Islet of Langerhans (tissue), 1 donor: ENCODE data around the gene MSANTD3.
A peak's percentile ranks its signal among the peaks of the same experiment; 100 is the strongest.
"Not testable (repeated sequence)": the region's sequence is repeated elsewhere in the genome, so short reads cannot be mapped to it uniquely, and the experiment has no call there.

ENCODE experiments used
- FAIRE-seq: peaks from one replicate; lab custom pipeline; 2011; peaks lifted over from hg19 to GRCh38; lab: Jason Lieb, UNC

The MSANTD3 gene

GRCh38 chr9:100430286-100430940 is 3.5 kb downstream of the MSANTD3 start:
- FAIRE-seq, result no peak

GRCh38 chr9:100431886-100432285 is 4.9 kb downstream of the MSANTD3 start:
- no peak for FAIRE-seq

GRCh38 chr9:100432736-100433135 is 5.8 kb downstream of the MSANTD3 start:
- FAIRE-seq, result no peak

- no peak for FAIRE-seq
These were observed 9.6 kb downstream of the MSANTD3 start for GRCh38 chr9:100436571-100436970.

DNA sequence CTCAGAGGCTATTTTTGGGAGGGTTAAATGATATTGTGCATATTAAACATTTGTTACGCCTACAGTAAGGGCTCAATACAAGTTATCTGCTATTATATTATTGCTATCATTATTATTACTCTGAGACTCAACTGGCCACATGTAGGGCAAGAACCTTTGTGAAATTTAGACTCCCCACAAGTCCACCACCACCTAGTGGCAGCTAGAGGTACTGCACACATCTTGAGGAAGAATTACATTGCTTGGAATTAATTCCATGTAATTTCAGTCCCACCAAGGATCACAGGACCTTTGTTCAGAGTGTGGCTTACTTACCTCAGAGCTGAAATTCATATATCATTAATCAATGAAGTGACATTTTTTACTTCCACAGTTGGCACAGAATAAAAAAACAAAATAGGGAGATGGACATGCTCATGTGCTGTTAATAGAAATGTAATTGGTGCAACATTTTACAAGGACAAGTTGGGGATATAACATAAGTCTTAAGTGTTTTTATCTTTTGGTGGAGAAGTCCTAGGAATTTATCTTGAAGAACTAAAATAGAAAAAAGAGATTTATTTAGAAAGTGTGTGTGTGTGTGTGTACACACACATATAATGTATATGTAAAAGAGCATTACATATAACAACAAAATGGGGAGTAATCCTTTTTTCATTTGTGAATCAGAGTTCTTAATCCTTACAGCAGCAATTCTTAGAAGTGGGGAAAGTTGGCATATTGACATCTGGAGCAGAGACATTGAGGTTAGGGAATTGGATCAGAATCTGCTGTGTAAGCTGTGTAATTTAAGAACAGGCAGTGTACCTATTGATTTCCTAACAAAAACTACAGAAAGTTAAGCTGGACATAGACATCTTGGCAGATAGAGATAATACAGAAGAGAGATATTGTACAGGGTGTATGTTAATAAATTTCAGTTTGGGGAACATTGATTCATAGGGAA is 11.2 kb downstream of the MSANTD3 start:
- peak; percentile 81 for FAIRE-seq

GRCh38 chr9:100440071-100440470 is 13.1 kb downstream of the MSANTD3 start:
- FAIRE-seq, result no peak

DNA sequence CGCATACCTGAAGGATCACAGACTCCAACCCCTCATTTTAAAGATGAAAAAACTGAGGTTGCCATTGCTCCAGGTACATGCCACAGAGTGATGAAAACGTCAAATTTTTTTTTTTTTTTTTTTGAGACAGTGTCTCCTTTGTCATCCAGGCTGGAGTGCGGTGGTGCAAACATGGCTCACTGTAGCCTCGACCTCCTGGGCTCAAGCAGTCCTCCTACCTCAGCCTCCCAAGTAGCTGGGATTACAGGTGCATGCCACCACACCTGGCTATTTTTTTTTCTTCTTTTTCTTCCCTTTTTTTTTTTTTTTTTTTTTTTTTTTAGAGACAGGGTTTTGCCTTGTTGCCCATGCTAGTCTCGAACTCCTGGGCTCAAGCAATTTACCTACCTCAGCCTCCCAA is 13.5 kb downstream of the MSANTD3 start:
- FAIRE-seq, result not testable (repeated sequence)

GRCh38 chr9:100441911-100442361 is 15.0 kb downstream of the MSANTD3 start:
- FAIRE-seq, result no peak

GRCh38 chr9:100443781-100444768 is 17.1 kb downstream of the MSANTD3 start:
- FAIRE-seq, result no peak

GRCh38 chr9:100445161-100445902 is 18.4 kb downstream of the MSANTD3 start:
- no peak for FAIRE-seq

DNA sequence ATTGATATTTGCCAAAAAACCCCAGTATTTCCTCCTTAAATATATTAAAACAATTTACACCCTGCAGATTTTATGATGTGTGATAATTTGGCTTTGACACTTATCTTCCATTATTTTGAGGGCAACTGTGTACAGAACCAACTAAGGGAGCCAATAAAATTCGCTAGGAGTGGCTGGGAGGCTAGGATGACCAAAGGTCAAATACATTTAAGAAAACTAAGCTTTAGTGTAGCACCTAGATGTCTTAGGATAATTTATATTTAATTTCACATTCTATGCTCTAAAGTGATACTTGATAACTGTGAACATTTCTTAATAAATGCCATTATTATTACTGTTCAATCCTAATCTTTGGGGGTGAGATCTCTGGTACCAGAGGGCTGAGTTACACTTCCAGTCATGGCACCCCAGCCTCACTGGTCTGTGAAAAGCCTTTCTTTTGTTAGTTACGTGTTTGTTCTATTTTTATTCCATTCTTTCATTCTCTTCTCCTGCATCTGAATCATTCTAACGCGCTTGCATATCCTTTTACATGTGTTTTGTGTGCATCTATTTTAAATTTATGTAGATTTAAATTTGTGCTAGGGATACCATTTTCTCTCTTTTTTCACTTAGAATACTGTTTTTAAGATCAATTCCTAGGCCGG is 19.1 kb downstream of the MSANTD3 start:
- no peak for FAIRE-seq

GRCh38 chr9:100447041-100447440 is 20.1 kb downstream of the MSANTD3 start:
- FAIRE-seq, result no peak

- FAIRE-seq, result no peak
These were observed 21.3 kb downstream of the MSANTD3 start for GRCh38 chr9:100448266-100448665.

DNA sequence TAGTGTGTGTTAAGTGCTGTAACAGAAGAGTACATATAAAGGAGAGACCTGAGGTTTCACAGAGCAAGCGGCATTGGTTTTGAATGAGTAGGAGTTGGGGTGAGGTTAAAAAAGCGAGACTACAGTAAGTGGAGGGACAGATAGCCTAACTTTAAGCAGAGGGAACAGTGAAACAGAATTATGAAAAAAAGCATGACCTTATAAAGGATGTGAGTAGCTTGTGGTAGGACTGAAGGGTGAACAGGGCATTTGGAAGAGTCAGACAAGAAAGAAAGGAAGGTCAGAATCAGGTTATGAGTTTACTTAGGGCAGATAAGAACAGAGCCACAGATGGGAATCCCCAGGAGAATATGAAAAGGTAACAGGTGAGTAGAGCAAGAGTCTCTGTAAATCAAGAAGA is 22.5 kb downstream of the MSANTD3 start:
- FAIRE-seq, result no peak

GRCh38 chr9:100452894-100453293 is 26.0 kb downstream of the MSANTD3 start:
- FAIRE-seq, result no peak

- no peak for FAIRE-seq
These were observed 28.5 kb downstream of the MSANTD3 start for GRCh38 chr9:100455470-100455869.

DNA sequence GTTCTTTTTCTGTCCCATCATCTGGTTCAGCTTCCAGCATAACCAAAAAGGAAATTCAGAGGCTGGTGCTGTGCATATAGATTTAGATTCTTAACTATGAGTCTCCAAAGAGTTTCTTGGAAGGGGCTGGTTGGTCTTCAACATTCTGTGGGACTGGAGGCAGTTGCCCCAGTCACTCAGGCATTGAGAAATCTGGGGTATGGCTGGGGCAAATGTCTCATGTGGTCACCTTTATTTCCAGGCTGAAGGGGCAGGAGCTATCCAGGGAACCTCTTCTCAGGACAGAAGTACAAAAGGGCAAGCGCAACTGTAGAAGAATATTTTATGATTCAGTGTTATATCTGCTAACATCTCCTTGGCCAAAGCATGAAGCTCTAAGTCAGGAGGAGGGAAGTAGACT is 30.6 kb downstream of the MSANTD3 start:
- no peak for FAIRE-seq

DNA sequence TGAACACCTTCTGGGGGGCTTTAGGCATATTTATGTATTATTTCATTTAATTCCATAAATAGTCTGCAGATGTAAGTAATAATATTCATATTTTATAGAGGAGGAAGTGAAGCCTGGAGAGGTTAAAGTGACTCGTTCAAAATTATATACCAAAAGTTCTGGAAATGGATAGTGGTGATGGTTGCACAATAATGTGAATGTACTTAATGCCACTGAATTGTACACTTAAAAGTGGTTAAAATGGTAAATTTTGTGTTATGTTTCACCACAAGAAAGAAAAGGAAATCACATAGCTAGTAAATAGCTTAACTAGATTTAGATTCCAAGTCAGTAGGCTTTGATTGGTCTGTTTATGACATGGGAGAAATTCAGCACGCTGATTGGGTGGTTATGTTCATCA is 33.0 kb downstream of the MSANTD3 start:
- no peak for FAIRE-seq

DNA sequence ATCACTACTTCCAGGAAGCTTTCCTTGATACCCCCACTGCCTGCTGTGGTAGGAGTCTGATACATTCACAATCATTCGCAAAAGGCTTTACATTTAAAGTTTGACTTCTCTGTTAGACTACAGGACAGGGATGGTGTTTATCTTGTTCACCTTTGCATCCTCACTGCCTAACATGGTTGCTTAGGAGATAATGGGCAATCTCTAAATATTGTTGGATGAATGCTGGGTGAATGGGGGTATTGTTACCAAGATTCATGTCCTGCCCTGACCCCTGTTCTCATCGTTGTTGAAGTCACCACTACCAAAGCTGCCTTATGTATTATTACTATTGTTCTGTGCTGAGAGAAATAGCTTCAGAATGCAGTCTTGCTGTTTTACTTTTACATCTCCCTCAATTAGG is 38.3 kb downstream of the MSANTD3 start:
- no peak for FAIRE-seq

GRCh38 chr9:100465761-100466160 is 38.8 kb downstream of the MSANTD3 start:
- FAIRE-seq, result no peak
